ENCODE measurements around the gene TFAP2B. TPM values are rescaled to one million over a fixed set of nuclear protein-coding genes. Genes with fewer than 3 reads are reported as not detected.

The TFAP2B gene
- total RNA-seq, 6 experiments from 2014 or later = not detected

DNA sequence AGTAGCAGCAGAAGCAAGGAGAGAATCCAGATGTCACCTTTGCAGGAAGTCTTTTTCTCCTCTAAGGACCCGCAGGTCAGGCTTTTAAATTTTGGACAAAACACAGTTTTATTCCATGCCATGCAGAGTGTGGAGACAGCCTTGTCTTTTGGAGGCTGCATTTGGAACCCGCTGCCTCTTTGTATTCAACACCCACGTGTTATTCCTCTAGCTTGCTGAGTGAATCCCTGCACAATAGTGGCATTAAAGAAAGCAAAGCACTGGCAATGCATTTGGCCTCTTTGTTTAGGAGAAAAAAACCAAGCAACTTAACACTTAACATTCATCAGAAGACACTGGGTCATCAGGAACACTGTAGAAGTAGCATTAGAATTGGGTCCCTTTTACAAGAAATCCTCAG, 43.5 kb downstream of the TFAP2B start:
- Histone ChIP-seq H3K9me3 (no peaks in the 10 kb centered on the region), H3K27me3 (no peaks in the 10 kb centered on the region), H3K27ac (no peak overlapping the region), H3K4me3 (no peak overlapping the region), H3K36me3 (no peaks in the 10 kb centered on the region), H3K4me1 (no peaks in the 10 kb centered on the region)
- WGBS (ENCODE audit: insufficient coverage, low coverage, low lambda C conversion rate, missing lambda C conversion rate) = 44% methylated on average over 3 of the region's 3 CpGs
- no peak for DNase-seq
- intact Hi-C loops (cut with DNase I) = no loop called here
- no peak for ATAC-seq
- TF ChIP-seq POLR2A (IDR thresholded peaks at IDR 0.05) = no peak
- TF ChIP-seq, protein P1, sequence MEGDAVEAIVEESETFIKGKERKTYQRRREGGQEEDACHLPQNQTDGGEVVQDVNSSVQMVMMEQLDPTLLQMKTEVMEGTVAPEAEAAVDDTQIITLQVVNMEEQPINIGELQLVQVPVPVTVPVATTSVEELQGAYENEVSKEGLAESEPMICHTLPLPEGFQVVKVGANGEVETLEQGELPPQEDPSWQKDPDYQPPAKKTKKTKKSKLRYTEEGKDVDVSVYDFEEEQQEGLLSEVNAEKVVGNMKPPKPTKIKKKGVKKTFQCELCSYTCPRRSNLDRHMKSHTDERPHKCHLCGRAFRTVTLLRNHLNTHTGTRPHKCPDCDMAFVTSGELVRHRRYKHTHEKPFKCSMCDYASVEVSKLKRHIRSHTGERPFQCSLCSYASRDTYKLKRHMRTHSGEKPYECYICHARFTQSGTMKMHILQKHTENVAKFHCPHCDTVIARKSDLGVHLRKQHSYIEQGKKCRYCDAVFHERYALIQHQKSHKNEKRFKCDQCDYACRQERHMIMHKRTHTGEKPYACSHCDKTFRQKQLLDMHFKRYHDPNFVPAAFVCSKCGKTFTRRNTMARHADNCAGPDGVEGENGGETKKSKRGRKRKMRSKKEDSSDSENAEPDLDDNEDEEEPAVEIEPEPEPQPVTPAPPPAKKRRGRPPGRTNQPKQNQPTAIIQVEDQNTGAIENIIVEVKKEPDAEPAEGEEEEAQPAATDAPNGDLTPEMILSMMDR (IDR thresholded peaks at IDR 0.05) = no peak

DNA sequence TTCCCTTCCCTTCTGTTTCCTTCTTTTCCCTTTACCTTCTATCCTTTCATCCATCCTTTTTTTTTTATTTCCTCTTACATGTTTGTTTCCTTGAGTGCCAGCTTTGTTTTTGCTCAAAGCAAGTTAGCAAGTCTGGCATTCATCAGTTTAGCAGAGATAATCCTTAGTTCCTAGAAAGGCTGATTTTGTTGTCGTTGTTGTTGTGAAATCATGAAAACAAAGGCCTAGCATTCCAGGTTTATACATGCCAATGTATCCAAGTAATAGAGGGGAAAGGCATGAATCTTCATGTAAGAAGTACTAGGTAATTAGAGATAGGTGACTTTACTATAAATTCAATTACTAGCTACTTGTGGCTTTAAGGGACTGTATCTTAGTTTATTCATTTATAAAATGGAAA, 45.9 kb downstream of the TFAP2B start:
- ATAC-seq (no peak), DNase-seq (no peak)
- no peaks in the 10 kb centered on the region for H3K36me3 ChIP-seq
- TF ChIP-seq, protein P1 (IDR thresholded peaks at IDR 0.05) = no peak
- TF ChIP-seq POLR2A (IDR thresholded peaks at IDR 0.05) = no peak
- H3K4me3 ChIP-seq = no peak overlapping the region
- WGBS (ENCODE audit: insufficient coverage, low coverage, low lambda C conversion rate, missing lambda C conversion rate) = 25% methylated on average over 1 of the region's 1 CpG
- no peaks in the 10 kb centered on the region for H3K27me3 ChIP-seq
- H3K27ac ChIP-seq = no peak overlapping the region
- no peaks in the 10 kb centered on the region for H3K4me1 ChIP-seq
- no peaks in the 10 kb centered on the region for H3K9me3 ChIP-seq
- intact Hi-C loops (cut with DNase I) = no loop called here

DNA sequence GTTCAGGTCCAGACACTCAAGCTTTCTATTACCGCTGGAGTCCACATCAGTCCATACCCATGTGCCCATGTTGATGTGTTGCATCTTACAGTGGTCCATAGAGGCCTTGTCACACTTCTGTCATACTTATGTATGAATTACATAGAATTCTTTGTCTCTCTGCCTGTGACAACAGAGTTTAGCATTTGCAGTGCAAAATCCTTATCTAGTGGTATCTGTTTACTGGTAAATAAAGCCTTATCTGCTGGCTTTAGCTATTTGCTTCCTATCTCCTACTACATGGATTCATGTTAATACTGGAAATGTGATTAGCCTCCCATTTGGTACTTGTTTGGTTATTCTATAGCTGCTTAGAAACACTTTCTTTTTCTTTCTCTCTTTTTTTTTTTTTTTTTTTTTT, 49.8 kb downstream of the TFAP2B start:
- intact Hi-C loops (cut with DNase I) = no loop called here
- DNase-seq (no peak), ATAC-seq (no peak)
- Histone ChIP-seq H3K9me3 (no peaks in the 10 kb centered on the region), H3K27me3 (no peaks in the 10 kb centered on the region), H3K4me1 (no peaks in the 10 kb centered on the region), H3K4me3 (no peak overlapping the region), H3K27ac (no peak overlapping the region), H3K36me3 (no peaks in the 10 kb centered on the region)
- TF ChIP-seq, protein P1 (IDR thresholded peaks at IDR 0.05) = no peak
- 100% methylated on average over 1 of the region's 1 CpG for WGBS (ENCODE audit: insufficient coverage, low coverage, low lambda C conversion rate, missing lambda C conversion rate)

DNA sequence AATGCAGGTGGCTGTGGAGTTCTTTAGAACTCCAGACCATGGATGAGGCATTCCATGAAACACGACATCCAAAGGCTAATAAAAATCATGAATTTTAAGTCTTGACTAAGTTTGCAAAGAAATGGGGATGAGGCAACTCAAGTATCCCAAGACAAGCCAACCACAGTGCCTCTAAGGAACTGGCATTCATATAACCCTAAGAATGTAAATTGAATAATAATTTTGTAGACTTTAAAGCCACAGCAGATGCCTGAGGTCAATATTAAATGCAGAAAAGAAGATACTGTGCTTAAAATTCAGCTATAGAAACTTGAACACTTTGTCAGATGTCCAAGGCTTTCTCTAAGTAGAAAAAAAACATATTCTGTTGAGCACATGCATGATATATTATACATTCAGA, 54.5 kb downstream of the TFAP2B start:
- Histone ChIP-seq H3K36me3 (no peaks in the 10 kb centered on the region), H3K27me3 (no peaks in the 10 kb centered on the region), H3K4me1 (no peaks in the 10 kb centered on the region), H3K4me3 (no peak overlapping the region), H3K9me3 (no peaks in the 10 kb centered on the region), H3K27ac (no peak overlapping the region)
- no peak for DNase-seq
- intact Hi-C loops (cut with DNase I) = no loop called here
- WGBS (ENCODE audit: insufficient coverage, low coverage, low lambda C conversion rate, missing lambda C conversion rate) = 50% methylated on average over 1 of the region's 1 CpG
- TF ChIP-seq, protein P1 (IDR thresholded peaks at IDR 0.05) = no peak
- TF ChIP-seq POLR2A (IDR thresholded peaks at IDR 0.05) = no peak
- ATAC-seq = no peak

DNA sequence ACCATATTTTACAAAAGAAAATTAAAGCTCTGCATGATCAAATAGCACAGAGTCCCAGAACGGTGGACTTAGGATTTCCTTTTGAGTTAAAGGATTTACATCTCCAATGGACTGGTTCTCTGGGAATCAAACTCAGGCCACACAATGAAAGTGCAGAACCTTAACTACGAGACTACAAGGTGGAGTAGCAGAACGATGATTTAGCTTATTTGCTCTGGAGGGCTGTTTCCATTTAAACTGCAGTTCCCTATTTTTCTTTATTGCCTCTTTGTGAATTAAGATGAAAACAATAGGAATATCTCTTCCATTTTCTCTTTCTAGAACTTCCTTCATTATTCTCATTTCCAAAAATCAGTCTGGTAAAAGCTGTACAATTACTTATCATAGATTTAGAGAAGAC, 65.7 kb downstream of the TFAP2B start:
- no peaks in the 10 kb centered on the region for H3K4me1 ChIP-seq
- no peak overlapping the region for H3K4me3 ChIP-seq
- H3K27ac ChIP-seq = no peak overlapping the region
- WGBS (ENCODE audit: insufficient coverage, low coverage, low lambda C conversion rate, missing lambda C conversion rate) = 45% methylated on average over 3 of the region's 3 CpGs
- DNase-seq (no peak), ATAC-seq (no peak)
- intact Hi-C loops (cut with DNase I) = no loop called here
- H3K9me3 ChIP-seq = no peaks in the 10 kb centered on the region
- H3K36me3 ChIP-seq = no peaks in the 10 kb centered on the region
- H3K27me3 ChIP-seq = no peaks in the 10 kb centered on the region
- TF ChIP-seq, protein P1 (IDR thresholded peaks at IDR 0.05) = no peak
- TF ChIP-seq POLR2A (IDR thresholded peaks at IDR 0.05) = no peak

Measured in right lobe of liver (tissue), 6 donors.